Measurements from ENCODE around the gene TMEM201. TPM values are rescaled to one million over a fixed set of nuclear protein-coding genes. Genes with fewer than 3 reads are reported as not detected.
A peak's percentile ranks its signal among the peaks of the same experiment; 100 is the strongest.

The TMEM201 gene
- total and polyA plus RNA-seq, 9 of the 15 experiments (the other 6 are each of a cell fraction or from before 2014, with no cell fraction given), result 0.42 to 51.3 (median 7.4) TPM

DNA sequence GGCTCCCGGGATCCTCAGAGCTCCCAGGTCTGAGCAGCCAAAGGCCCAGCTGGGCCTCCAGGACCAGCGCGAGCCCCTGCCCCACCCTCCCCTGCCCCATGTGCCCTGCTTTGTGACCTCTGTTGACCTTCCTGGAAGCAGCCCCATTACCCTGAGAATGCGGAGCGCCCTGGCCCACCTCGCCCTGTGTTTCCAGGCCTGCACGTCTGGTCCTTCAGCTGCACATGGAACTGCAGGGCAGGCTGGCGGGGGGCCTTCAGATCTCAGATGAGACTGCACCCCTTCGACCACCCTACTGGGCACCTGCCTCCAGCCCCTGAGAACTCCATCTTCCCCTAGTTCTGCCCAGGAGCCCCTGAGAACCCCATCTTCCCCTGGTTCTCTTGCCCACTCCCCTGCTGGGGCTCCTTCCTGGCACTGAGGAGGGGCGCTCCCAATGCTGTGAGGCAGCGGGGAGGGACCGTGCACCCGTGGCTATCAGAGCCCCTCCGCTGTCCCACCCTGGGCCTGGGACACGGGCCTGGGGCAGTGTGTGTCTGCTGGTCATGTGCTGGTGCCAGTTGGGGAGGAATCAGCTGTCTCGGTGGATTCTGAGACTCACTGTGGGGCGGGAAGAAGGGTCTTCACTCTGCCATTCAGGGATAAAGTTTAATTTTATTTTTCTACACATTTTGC is 25.1 kb downstream of the TMEM201 start:
- CTCF ChIA-PET (ENCODE audit: low intra/inter-chr PET ratio), result interaction anchor here (1.8 kb wide), 1 partner anchor 254 kb away, joined by 4 read pairs; no protein-coding TSS in a partner anchor
- 89% methylated on average over 16 of the region's 17 CpGs for WGBS (ENCODE audit: insufficient coverage, low coverage, missing lambda C conversion rate)
- in situ Hi-C loops (cut with MboI), result no loop called here
- no peak for DNase-seq (ENCODE audit: extremely low read depth in 1 of 4, low spot score in 3 of 4)
- H3K79me2 ChIP-seq (ENCODE audit: control insufficient read depth, insufficient read depth, low read length), result no peaks in the 10 kb centered on the region
- H3K4me3 ChIP-seq, result no peak overlapping the region
- no peaks in the 10 kb centered on the region; the same call in 1 of the 2 replicates for H4K20me1 ChIP-seq (replicated peaks; ENCODE audit: control insufficient read depth, insufficient read depth, low read length)
- FAIRE-seq, result no peak
- H3K27ac ChIP-seq (ENCODE audit: extremely low read depth, low read depth, low read length), result no peak overlapping the region
- no peak for ATAC-seq
- H3K9me1 ChIP-seq (ENCODE audit: control insufficient read depth, insufficient read depth, low read length), result no peaks in the 10 kb centered on the region
- peaks cover 51% of the 10 kb centered on the region; the same call in 2 of the 3 replicates for H3K36me3 ChIP-seq (ENCODE audit: control insufficient read depth, insufficient read depth, low read length)
- peaks cover under 1 to 10% of the 10 kb centered on the region in 2 experiments; a peak in 3 of 5 replicates for H3K27me3 ChIP-seq (ENCODE audit: control insufficient read depth in 2 of 2, insufficient read depth in 2 of 2, low read length in 2 of 2)
- intact Hi-C loops (cut with micrococcal nuclease), result no loop called here
- H2AFZ ChIP-seq (ENCODE audit: low read depth, low read length), result no peak overlapping the region
- no TSS peak for BruUV-seq (replicated peaks)
- H3K9ac ChIP-seq (ENCODE audit: insufficient read depth in 1 of 2, low read depth in 2 of 2, low read length in 2 of 2), result no peak overlapping the region
- no peaks in the 10 kb centered on the region for H3K9me3 ChIP-seq (replicated peaks; ENCODE audit: control insufficient read depth, insufficient read depth, low read depth, low read length)
- no peak overlapping the region for H3K4me2 ChIP-seq (ENCODE audit: insufficient read depth, low read length)
- POLR2A ChIA-PET, result interaction anchor here (1.4 kb wide), 1 partner anchor 26 kb away, joined by 5 read pairs; the partner anchor contains the start of gene TMEM201
- peaks cover 4 to 23% of the 10 kb centered on the region in 2 experiments; a peak in 3 of 5 replicates for H3K4me1 ChIP-seq (replicated peaks in 1 of 2; ENCODE audit: control insufficient read depth in 2 of 2, insufficient read depth in 2 of 2, low read length in 2 of 2)
- TF ChIP-seq TAF15 (IDR thresholded peaks at IDR 0.05; ENCODE audit: low read depth, low read length) (no peak), RBM39 (optimal IDR thresholded peaks at IDR 0.05; ENCODE audit: low read depth, low read length) (no peak), ZNF316 (IDR thresholded peaks at IDR 0.05) (0 out of 2 replicates have a peak, but pooled peaks have one; percentile 32), TBL1XR1 (IDR thresholded peaks at IDR 0.05; ENCODE audit: low read length in 2 of 2) (no peak), BHLHE40 (IDR thresholded peaks at IDR 0.05; ENCODE audit: low read length) (no peak), ZNF589 (CRISPR knock-in tag; IDR thresholded peaks at IDR 0.05; ENCODE audit: low read depth) (no peak), EWSR1 (IDR thresholded peaks at IDR 0.05; ENCODE audit: borderline replicate concordance, low read depth, partially characterized antibody) (no peak), GABPA (tag; conservative IDR thresholded peaks at IDR 0.05; ENCODE audit: low read depth) (no peak), KLF1 (tag; IDR thresholded peaks at IDR 0.05) (no peak), SAP30 (IDR thresholded peaks at IDR 0.05; ENCODE audit: borderline replicate concordance, insufficient read depth, low read depth, low read length, poor library complexity, severe bottlenecking) (no peak), ZFPM2 (CRISPR knock-in tag; IDR thresholded peaks at IDR 0.05) (no peak), SUPT5H (IDR thresholded peaks at IDR 0.05) (0 out of 2 replicates have a peak, but pooled peaks have one; percentile 19), YY1 (IDR thresholded peaks at IDR 0.05; ENCODE audit: borderline replicate concordance in 1 of 3, control insufficient read depth in 1 of 3, extremely low read depth in 1 of 3, insufficient read depth in 3 of 3, insufficient read length in 1 of 3, insufficient replicate concordance in 2 of 3, low read depth in 1 of 3, low read length in 2 of 3) (no peak), MAFG (tag; conservative IDR thresholded peaks at IDR 0.05) (0 out of 2 replicates have a peak, but pooled peaks have one; percentile 19), RHOXF2B (CRISPR knock-in tag; conservative IDR thresholded peaks at IDR 0.05) (no peak)
- TF ChIP-seq, protein P1, sequence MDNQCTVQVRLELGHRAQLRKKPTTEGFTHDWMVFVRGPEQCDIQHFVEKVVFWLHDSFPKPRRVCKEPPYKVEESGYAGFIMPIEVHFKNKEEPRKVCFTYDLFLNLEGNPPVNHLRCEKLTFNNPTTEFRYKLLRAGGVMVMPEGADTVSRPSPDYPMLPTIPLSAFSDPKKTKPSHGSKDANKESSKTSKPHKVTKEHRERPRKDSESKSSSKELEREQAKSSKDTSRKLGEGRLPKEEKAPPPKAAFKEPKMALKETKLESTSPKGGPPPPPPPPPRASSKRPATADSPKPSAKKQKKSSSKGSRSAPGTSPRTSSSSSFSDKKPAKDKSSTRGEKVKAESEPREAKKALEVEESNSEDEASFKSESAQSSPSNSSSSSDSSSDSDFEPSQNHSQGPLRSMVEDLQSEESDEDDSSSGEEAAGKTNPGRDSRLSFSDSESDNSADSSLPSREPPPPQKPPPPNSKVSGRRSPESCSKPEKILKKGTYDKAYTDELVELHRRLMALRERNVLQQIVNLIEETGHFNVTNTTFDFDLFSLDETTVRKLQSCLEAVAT (IDR thresholded peaks at IDR 0.05), result no peak
- TF ChIP-seq, protein P2, sequence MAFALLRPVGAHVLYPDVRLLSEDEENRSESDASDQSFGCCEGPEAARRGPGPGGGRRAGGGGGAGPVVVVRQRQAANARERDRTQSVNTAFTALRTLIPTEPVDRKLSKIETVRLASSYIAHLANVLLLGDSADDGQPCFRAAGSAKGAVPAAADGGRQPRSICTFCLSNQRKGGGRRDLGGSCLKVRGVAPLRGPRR (CRISPR knock-in tag; IDR thresholded peaks at IDR 0.05), result no peak
- TF ChIP-seq, protein P3, sequence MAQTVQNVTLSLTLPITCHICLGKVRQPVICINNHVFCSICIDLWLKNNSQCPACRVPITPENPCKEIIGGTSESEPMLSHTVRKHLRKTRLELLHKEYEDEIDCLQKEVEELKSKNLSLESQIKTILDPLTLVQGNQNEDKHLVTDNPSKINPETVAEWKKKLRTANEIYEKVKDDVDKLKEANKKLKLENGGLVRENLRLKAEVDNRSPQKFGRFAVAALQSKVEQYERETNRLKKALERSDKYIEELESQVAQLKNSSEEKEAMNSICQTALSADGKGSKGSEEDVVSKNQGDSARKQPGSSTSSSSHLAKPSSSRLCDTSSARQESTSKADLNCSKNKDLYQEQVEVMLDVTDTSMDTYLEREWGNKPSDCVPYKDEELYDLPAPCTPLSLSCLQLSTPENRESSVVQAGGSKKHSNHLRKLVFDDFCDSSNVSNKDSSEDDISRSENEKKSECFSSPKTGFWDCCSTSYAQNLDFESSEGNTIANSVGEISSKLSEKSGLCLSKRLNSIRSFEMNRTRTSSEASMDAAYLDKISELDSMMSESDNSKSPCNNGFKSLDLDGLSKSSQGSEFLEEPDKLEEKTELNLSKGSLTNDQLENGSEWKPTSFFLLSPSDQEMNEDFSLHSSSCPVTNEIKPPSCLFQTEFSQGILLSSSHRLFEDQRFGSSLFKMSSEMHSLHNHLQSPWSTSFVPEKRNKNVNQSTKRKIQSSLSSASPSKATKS (CRISPR knock-in tag; IDR thresholded peaks at IDR 0.05), result no peak

All from K562 (cell line).